HUES48 (cell line): ENCODE measurements around the gene CENPM.
A peak's percentile ranks its signal among the peaks of the same experiment; 100 is the strongest.

ENCODE experiments used
- H3K27ac ChIP-seq: one replicate; pipeline ENCODE4 v1.7.0; 2013; ENCODE audit warnings: low read depth, low read length, inconsistent platforms
- H3K27me3 ChIP-seq: 2 replicates; pipeline ENCODE4 v1.6.1; 2013; ENCODE audit warnings: mild to moderate bottlenecking, low read length; ENCODE audit not compliant: control insufficient read depth, insufficient read depth
- H3K36me3 ChIP-seq: 2 replicates; pipeline ENCODE4 v1.6.1; 2013; ENCODE audit warnings: low read length; ENCODE audit not compliant: control insufficient read depth, insufficient read depth
- H3K4me1 ChIP-seq: 2 replicates; pipeline ENCODE4 v1.6.1; 2013; ENCODE audit warnings: mild to moderate bottlenecking, low read length; ENCODE audit not compliant: control insufficient read depth, insufficient read depth
- H3K4me3 ChIP-seq: 2 replicates; pipeline ENCODE4 v1.5.1; 2013; ENCODE audit warnings: mild to moderate bottlenecking, low read depth, low read length
- H3K9ac ChIP-seq: 2 replicates; pipeline ENCODE4 v1.6.1; 2013; ENCODE audit warnings: mild to moderate bottlenecking, low read depth, low read length, moderate library complexity
- H3K9me3 ChIP-seq: 2 replicates; pipeline ENCODE4 v1.6.1; 2013; ENCODE audit warnings: low read length; ENCODE audit not compliant: control insufficient read depth, insufficient read depth

The CENPM gene

GRCh38 chr22:41976961-41977566 lies 30.1 kb upstream of the CENPM start:
- peak overlapping the region; percentile 74 for H3K4me3 ChIP-seq
- H3K27ac ChIP-seq, result no peak overlapping the region
- no peaks in the 10 kb centered on the region for H3K9me3 ChIP-seq
- peak overlapping the region; percentile 64; the same call in 1 of the 2 replicates for H3K9ac ChIP-seq
- no peaks in the 10 kb centered on the region for H3K36me3 ChIP-seq
- peaks cover 27% of the 10 kb centered on the region for H3K27me3 ChIP-seq
- H3K4me1 ChIP-seq, result peaks cover 16% of the 10 kb centered on the region

GRCh38 chr22:41976070-41976901 lies 29.3 kb upstream of the CENPM start:
- no peak overlapping the region for H3K9ac ChIP-seq
- peak overlapping the region; percentile 74 for H3K4me3 ChIP-seq
- peaks cover 16% of the 10 kb centered on the region for H3K4me1 ChIP-seq
- peaks cover 27% of the 10 kb centered on the region for H3K27me3 ChIP-seq
- no peaks in the 10 kb centered on the region for H3K9me3 ChIP-seq
- no peaks in the 10 kb centered on the region for H3K36me3 ChIP-seq
- H3K27ac ChIP-seq, result no peak overlapping the region

- Histone ChIP-seq H3K9me3 (no peaks in the 10 kb centered on the region), H3K4me1 (peaks cover 16% of the 10 kb centered on the region), H3K9ac (no peak overlapping the region), H3K36me3 (no peaks in the 10 kb centered on the region), H3K27me3 (peaks cover 27% of the 10 kb centered on the region), H3K27ac (no peak overlapping the region), H3K4me3 (no peak overlapping the region)
These were observed 28.5 kb upstream of the CENPM start for GRCh38 chr22:41975299-41976069.

GRCh38 chr22:41974691-41975290 lies 27.8 kb upstream of the CENPM start:
- no peak overlapping the region for H3K4me3 ChIP-seq
- H3K9me3 ChIP-seq, result no peaks in the 10 kb centered on the region
- no peaks in the 10 kb centered on the region for H3K36me3 ChIP-seq
- H3K4me1 ChIP-seq, result peaks cover 16% of the 10 kb centered on the region
- H3K27ac ChIP-seq, result no peak overlapping the region
- peaks cover 27% of the 10 kb centered on the region for H3K27me3 ChIP-seq
- H3K9ac ChIP-seq, result no peak overlapping the region

- Histone ChIP-seq H3K9ac (no peak overlapping the region), H3K27ac (no peak overlapping the region), H3K4me1 (peaks cover 6% of the 10 kb centered on the region; the same call in 1 of the 2 replicates), H3K27me3 (peaks cover 18% of the 10 kb centered on the region), H3K36me3 (no peaks in the 10 kb centered on the region), H3K4me3 (no peak overlapping the region), H3K9me3 (no peaks in the 10 kb centered on the region)
These were observed 24.5 kb upstream of the CENPM start for GRCh38 chr22:41971431-41971830.

- Histone ChIP-seq H3K4me1 (0 out of 2 replicates have a peak, but pooled peaks cover 3% of the 10 kb centered on the region), H3K27ac (no peak overlapping the region), H3K27me3 (peaks cover 10% of the 10 kb centered on the region), H3K9ac (no peak overlapping the region), H3K9me3 (no peaks in the 10 kb centered on the region), H3K36me3 (no peaks in the 10 kb centered on the region), H3K4me3 (no peak overlapping the region)
These were observed 23.6 kb upstream of the CENPM start for GRCh38 chr22:41970601-41971000.

GRCh38 chr22:41969110-41969646 lies 22.2 kb upstream of the CENPM start, which contains the start of gene SEPTIN3:
SEPTIN3 (plus strand) TSS chr22:41969443; CDS start chr22:41971493, 2,050 bp downstream.
- 0 out of 2 replicates have a peak, but pooled peaks cover 3% of the 10 kb centered on the region for H3K4me1 ChIP-seq
- H3K9me3 ChIP-seq, result no peaks in the 10 kb centered on the region
- H3K9ac ChIP-seq, result no peak within 1 kb of the TSS
- H3K27ac ChIP-seq, result no peak within 1 kb of the TSS
- H3K4me3 ChIP-seq, result no peak within 1 kb of the TSS
- H3K27me3 ChIP-seq, result no peaks in the 10 kb centered on the region
- no peaks in the 10 kb centered on the region for H3K36me3 ChIP-seq

GRCh38 chr22:41968601-41969000 lies 21.6 kb upstream of the CENPM start:
- no peak overlapping the region for H3K4me3 ChIP-seq
- peaks cover 9% of the 10 kb centered on the region for H3K4me1 ChIP-seq
- no peaks in the 10 kb centered on the region for H3K36me3 ChIP-seq
- H3K27me3 ChIP-seq, result no peaks in the 10 kb centered on the region
- H3K9ac ChIP-seq, result no peak overlapping the region
- no peaks in the 10 kb centered on the region for H3K9me3 ChIP-seq
- no peak overlapping the region for H3K27ac ChIP-seq

GRCh38 chr22:41966607-41967240 lies 19.8 kb upstream of the CENPM start:
- no peaks in the 10 kb centered on the region for H3K27me3 ChIP-seq
- H3K9me3 ChIP-seq, result no peaks in the 10 kb centered on the region
- H3K4me1 ChIP-seq, result peaks cover 9% of the 10 kb centered on the region
- H3K36me3 ChIP-seq, result no peaks in the 10 kb centered on the region
- H3K4me3 ChIP-seq, result no peak overlapping the region
- H3K9ac ChIP-seq, result no peak overlapping the region
- H3K27ac ChIP-seq, result no peak overlapping the region

GRCh38 chr22:41966225-41966606 lies 19.3 kb upstream of the CENPM start:
- Histone ChIP-seq H3K9me3 (no peaks in the 10 kb centered on the region), H3K4me1 (peaks cover 9% of the 10 kb centered on the region), H3K4me3 (no peak overlapping the region), H3K9ac (no peak overlapping the region), H3K27me3 (no peaks in the 10 kb centered on the region), H3K36me3 (no peaks in the 10 kb centered on the region), H3K27ac (no peak overlapping the region)
